SW480 (cell line): ENCODE measurements around the gene AOPEP.

Experiments used
- DNase-seq: peaks from one replicate; pipeline ENCODE4 v3.0.0-alpha.2; 2016; ENCODE audit warnings: low spot score

AOPEP gene

GRCh38 chr9:95098391-95098921, 372.0 kb downstream of the AOPEP start:
- no peak for DNase-seq

GRCh38 chr9:95099321-95100070, 373.0 kb downstream of the AOPEP start:
- DNase-seq, result no peak

GRCh38 chr9:95100071-95100627, 373.6 kb downstream of the AOPEP start:
- no peak for DNase-seq

- no peak for DNase-seq
Measured at GRCh38 chr9:95101326-95101725, 374.8 kb downstream of the AOPEP start.

- DNase-seq, result no peak
Measured at GRCh38 chr9:95102001-95102433, 375.5 kb downstream of the AOPEP start.

- no peak for DNase-seq
Measured at GRCh38 chr9:95102572-95102971, 376.1 kb downstream of the AOPEP start.

- no peak for DNase-seq
Measured at GRCh38 chr9:95103281-95103771, 376.8 kb downstream of the AOPEP start.

GRCh38 chr9:95103871-95104580, 377.5 kb downstream of the AOPEP start:
- DNase-seq, result no peak

GRCh38 chr9:95104581-95104960, 378.1 kb downstream of the AOPEP start:
- no peak for DNase-seq

GRCh38 chr9:95104980-95105379, 378.5 kb downstream of the AOPEP start:
- no peak for DNase-seq

- DNase-seq, result peak; percentile 69
Measured at GRCh38 chr9:95105519-95106287, 379.2 kb downstream of the AOPEP start.

GRCh38 chr9:95107001-95107749, 380.7 kb downstream of the AOPEP start:
- no peak for DNase-seq

GRCh38 chr9:95107976-95108375, 381.5 kb downstream of the AOPEP start:
- DNase-seq, result no peak

GRCh38 chr9:95108777-95109176, 382.3 kb downstream of the AOPEP start:
- DNase-seq, result no peak

- DNase-seq, result no peak
Measured at GRCh38 chr9:95109456-95109855, 383.0 kb downstream of the AOPEP start.

- DNase-seq, result no peak
Measured at GRCh38 chr9:95110921-95111525, 384.5 kb downstream of the AOPEP start.

- no peak for DNase-seq
Measured at GRCh38 chr9:95111716-95112115, 385.2 kb downstream of the AOPEP start.

GRCh38 chr9:95112436-95113280, 386.2 kb downstream of the AOPEP start:
- DNase-seq, result no peak

GRCh38 chr9:95115104-95115503, 388.6 kb downstream of the AOPEP start:
- no peak for DNase-seq
